HG03439 (cell line): ENCODE results near the gene SLC9A3.

Experiments used
- ATAC-seq: cut with Tn5 transposase; IDR thresholded peaks from one replicate; pipeline ENCODE4 v1.9.1; 2021; ENCODE audit warnings: mild to moderate bottlenecking, moderate library complexity; ENCODE audit not compliant: unreplicated experiment

Gene SLC9A3

GRCh38 chr5:464843-465590 is 59.2 kb downstream of the SLC9A3 start:
- ATAC-seq = no peak

DNA sequence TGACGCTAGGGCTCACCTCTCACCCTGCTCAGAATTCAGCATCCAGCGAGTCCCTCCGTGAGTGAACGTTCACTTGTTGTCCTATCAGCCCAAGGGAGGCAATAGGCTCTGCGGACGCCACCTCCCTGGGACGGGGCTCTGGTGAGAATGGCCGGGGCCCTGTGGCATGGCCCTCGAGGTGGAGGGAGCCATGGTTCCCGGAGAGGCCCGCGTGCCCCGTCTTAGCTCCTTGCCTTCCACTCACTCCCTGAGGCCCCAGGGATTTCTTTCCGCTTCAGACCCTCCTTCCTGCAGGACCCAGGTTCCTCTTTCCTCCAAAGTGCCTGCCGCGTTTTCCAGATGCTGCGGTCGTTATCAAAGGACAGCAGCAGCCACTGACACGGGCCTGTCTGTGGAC is 59.8 kb downstream of the SLC9A3 start:
- ATAC-seq = no peak

DNA sequence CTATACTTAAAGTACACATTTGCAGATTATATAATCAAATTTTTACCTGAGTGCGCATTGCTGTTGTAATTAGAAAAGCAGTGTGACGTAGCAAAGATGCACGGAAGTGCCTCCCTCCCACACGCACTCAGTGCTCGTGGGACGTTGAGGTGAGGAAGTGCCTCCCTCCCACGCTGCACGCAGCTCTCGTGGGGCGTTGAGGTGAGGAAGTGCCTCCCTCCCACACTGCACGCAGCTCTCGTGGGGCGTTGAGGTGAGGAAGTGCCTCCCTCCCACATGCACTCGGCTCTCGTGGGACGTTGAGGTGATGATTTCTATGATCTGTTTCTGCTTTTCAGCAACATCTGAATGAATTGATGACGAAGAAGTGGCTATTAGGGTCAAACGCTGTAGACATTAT is 60.3 kb downstream of the SLC9A3 start:
- ATAC-seq = no peak

GRCh38 chr5:463301-463700 is 60.9 kb downstream of the SLC9A3 start:
- ATAC-seq = no peak

GRCh38 chr5:462051-462481 is 62.2 kb downstream of the SLC9A3 start:
- no peak for ATAC-seq

DNA sequence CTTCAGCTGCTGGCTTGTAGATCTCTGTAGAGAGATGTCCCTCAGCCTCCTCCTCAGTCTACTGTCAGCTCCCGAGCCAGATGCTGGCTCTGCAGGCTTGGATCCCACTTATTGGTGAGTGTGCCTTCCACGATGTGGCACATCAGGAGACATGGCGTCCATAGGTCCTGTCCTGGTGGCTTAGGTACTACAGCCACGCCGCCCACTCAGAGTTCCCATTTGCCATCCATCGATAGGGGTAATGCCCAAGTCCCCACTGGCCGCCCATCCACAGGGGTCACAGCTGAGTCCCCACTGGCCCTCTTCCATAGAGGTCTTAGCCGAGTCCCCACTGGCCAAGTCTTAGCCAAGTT is 64.0 kb downstream of the SLC9A3 start:
- ATAC-seq = no peak

DNA sequence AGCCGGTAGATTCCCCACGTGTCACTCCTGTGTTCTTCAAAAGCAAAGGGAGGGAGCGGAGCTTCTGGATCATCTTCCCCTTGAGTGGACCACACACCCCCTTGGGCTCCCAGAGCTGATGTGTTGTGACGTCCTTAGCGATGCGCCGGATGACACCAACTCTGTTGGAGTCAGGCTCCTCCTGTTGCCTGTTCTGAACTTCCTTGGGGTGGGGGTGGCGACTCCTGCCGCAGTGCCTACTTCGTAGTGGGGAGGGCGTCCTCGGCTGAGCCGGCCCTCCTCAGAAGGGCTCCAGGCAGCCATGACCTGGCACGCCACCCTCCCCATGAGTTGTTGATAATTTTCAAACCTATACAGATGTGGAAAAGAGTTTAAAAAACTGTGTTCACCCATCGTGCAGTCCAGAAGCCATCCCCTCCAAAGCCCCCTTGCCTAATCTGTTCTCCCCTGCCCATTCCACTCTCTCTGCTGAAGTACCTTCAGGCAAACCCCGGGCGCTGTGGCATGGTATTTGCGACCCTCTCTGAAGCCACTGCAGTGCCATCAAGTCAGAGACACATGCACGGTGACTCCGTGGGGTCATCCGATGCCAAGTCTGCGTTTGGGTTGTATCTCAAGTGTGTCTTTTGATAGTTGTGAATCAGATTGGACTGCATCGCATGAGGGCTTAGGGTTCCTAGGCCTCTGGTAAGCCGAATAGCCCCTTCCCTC is 64.5 kb downstream of the SLC9A3 start:
- no peak for ATAC-seq

GRCh38 chr5:458547-459353 is 65.5 kb downstream of the SLC9A3 start:
- ATAC-seq = peak; percentile 39

GRCh38 chr5:457195-457961 is 66.9 kb downstream of the SLC9A3 start:
- no peak for ATAC-seq

GRCh38 chr5:456351-457194 is 67.7 kb downstream of the SLC9A3 start:
- no peak for ATAC-seq

DNA sequence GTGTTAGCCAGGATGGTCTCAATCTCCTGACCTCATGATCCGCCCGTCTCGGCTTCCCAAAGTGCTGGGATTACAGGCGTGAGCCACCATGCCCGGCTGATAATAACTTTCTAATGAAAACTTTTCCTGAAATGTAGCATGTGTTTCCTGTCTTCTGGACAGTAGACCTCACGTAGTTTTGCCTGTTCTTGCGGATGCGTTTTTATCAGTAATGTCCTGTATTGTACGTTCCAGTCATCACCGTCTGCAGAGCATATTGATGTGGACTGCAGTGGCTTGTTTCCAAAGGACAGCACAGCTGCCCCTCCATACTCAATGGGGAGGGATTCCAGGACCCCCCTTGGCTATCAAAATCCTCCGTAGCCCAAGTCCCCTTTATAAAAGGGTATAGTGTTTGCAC is 68.4 kb downstream of the SLC9A3 start:
- no peak for ATAC-seq

DNA sequence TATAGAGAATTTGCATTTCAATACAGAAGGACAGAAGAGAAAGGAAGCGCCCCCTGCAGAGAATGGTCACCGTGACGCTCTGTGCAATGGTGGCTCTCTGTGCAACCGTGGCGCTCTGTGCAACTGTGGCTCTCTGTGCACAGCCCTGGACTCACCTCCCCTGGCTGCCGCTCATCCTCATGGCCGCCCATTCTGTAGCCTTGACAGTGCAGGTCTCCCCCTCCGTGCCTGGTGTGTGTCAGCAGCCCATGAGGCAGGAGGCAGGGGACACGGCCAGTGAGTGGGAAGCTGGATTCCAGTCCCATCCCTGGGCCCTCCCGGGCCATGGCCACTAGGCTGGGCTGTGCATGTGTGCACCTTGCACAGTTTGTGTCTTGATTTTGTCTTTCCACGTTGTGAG is 69.3 kb downstream of the SLC9A3 start:
- no peak for ATAC-seq

DNA sequence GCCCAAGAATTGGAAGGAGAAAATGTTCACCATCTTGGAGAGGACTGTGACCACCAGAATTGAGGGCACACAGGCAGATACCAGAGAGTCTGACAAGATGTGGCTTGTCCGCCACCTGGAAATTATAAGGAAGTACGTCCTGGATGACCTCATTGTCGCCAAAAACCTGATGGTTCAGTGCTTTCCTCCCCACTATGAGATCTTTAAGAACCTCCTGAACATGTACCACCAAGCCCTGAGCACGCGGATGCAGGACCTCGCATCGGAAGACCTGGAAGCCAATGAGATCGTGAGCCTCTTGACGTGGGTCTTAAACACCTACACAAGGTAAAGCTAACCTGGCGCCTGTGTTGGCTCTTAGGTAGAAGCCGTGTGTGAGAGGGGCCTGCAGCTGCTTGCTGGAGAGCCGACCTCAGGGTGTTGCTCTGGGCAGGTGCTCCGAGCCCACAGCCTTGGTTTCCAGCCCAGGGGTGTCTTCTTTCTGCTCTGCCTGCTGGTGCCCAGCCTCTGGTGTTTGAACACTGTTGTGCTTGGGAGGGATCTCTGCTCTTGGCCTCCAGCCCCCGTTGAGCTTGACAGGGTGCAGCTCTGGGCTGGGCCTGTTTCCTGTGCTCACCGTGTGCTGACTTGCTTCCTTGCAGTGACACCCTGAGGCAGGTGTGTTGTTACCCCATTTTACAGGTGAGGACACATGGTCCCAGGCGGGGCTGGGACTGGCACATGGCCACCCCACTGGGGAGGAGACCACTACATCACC is 70.3 kb downstream of the SLC9A3 start:
- no peak for ATAC-seq

- no peak for ATAC-seq
These were observed 71.1 kb downstream of the SLC9A3 start for GRCh38 chr5:452978-453710.

DNA sequence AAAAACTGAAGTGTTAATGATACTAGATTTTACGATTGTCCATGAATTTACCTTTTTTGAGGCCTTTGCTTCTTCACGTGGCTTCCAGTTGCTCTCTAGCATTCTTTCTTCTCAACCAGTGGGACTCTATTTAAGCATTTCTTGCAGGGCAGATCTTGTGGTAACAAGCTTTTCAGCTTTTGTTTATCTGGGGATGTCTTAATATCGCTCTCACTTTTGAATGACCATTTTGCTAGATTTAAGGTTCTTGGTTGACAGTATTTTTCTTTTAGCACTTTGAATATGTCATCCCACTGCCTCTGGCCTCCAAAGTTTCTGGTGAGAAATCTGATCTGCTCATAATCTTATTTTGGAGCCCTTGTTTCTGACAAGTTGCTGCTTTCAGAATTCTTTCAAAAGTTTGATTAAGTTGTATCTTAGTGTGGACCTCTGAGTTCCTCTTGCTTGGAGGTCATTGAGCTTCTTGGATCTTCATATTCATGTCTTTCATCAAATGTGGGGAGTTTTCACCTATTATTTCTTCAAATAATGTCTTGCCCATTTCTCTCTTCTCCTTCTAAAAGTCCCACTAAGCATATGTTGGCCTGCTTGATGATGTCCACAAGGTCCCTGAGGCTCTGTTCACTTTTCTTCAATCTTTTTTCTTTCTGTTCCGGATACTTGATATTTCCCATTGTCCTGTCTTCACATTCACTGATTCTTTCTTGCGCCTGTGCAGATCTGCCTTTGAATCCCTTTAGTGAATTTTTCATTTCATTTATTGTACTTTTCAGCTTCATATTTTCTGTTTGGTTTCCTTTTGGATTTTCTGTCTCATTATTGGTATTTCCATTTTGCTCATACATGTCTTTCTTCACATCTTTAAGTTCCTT is 72.4 kb downstream of the SLC9A3 start:
- no peak for ATAC-seq

DNA sequence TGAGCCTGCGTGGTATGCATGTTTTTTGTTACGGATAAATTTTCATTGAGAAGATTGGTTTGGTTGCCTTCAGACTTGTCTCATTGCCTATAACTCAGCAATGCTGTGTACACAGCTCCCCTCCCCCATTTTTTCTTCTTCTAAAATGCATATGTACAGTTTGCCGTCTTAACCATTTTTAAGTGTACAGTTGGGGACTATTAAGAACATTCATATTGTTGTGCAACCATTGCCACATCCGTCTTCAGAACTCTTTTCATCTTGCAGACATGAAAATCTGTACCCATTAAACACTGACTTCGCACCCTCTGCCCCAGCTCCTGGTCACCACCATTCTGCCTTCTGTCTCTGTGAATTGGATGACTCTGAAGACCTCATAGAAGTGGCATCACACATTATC is 75.1 kb downstream of the SLC9A3 start:
- ATAC-seq = no peak

- ATAC-seq = no peak
These were observed 75.5 kb downstream of the SLC9A3 start for GRCh38 chr5:448766-449090.
